Right kidney (tissue), 1 donor: ENCODE measurements around the gene RANBP9.

ENCODE experiments used
- DNase-seq: peaks from one replicate; pipeline ENCODE4 v3.0.0-alpha.2; 2016

RANBP9 gene

GRCh38 chr6:13678255-13678983 lies 33.2 kb downstream of the RANBP9 start:
- no peak for DNase-seq

DNA sequence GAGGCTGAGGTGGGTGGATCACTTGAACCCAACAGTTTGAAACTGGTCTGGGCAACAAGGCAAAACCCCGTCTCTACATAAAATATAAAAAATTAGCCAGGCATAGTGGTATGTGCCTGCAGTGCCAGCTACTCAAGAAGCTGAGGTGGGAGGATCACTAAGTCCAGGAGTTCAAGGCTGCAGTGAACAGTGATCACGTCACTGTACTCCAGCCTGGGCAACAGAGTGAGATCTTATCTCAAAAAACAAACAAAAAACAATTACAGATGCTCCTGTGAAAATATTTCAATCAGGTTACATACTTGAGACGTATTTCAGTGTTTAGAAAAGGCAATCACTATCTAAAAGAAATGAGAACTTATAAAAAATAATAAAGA lies 33.8 kb downstream of the RANBP9 start:
- DNase-seq, result no peak

- no peak for DNase-seq
Measured at GRCh38 chr6:13676551-13677156, 35.0 kb downstream of the RANBP9 start.

- no peak for DNase-seq
Measured at GRCh38 chr6:13674533-13675190, 37.0 kb downstream of the RANBP9 start.

- no peak for DNase-seq
Measured at GRCh38 chr6:13673825-13674444, 37.7 kb downstream of the RANBP9 start.

DNA sequence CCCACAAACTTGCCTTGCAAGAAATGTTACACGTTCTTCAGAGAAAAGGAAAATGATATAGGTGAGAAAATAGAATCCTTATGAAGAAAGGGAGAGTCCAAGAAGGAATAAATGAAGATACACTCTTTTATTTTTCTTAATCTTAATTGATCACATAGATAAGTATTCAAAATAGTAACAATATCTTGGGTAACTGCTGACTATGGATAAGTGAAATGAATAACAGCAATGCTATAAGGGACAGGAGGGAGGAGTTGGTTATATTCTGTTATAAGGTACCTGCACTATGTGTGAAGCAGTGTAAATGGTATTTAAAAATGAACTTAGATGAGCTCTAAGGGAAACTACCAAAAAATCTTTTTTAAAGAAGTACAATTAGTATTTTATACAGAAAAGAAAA lies 38.3 kb downstream of the RANBP9 start:
- no peak for DNase-seq

GRCh38 chr6:13672904-13673303 lies 38.7 kb downstream of the RANBP9 start:
- no peak for DNase-seq

GRCh38 chr6:13671548-13672127 lies 40.0 kb downstream of the RANBP9 start:
- no peak for DNase-seq

GRCh38 chr6:13669476-13669875 lies 42.2 kb downstream of the RANBP9 start:
- DNase-seq, result no peak

- no peak for DNase-seq
Measured at GRCh38 chr6:13668291-13668928, 43.2 kb downstream of the RANBP9 start.

GRCh38 chr6:13667655-13668054 lies 44.0 kb downstream of the RANBP9 start:
- no peak for DNase-seq

- no peak for DNase-seq
Measured at GRCh38 chr6:13666194-13667105, 45.2 kb downstream of the RANBP9 start.

- no peak for DNase-seq
Measured at GRCh38 chr6:13664703-13665352, 46.8 kb downstream of the RANBP9 start.

DNA sequence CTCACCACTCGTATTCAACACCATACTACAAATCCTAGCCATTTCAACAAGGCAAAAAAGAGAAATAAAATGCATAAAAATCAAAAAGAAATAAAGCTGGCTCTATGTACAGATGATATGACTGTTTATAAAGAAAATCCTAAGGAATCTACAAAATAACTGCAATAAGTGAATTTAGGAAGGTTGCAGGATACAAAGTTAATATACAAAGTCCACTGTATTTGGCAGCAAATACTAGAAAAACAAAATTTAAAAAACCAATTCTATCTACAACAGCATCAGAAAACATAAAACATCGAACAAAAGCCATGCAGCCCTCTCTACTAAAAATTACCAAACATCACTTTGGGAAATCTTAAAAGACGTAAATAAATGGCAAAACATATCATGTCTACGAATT lies 47.6 kb downstream of the RANBP9 start:
- no peak for DNase-seq

GRCh38 chr6:13662651-13663334 lies 48.8 kb downstream of the RANBP9 start:
- DNase-seq, result no peak

DNA sequence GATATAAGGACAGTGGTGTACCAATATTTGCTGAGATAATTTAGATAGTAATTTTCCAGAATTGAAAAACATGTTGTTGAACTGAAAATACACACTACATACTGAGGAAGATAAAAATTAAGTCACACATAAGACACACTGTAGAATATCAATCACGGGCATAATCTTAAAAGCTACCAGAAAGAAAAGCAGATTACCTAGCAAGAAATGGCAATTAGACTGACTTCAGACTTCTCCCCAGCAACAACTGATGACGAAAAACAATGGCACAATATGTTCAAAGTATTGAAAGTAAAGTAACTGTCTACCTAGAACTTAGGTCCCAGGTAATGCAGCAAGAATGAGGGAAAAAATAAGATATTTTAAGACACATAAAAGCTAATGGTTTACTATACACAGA lies 50.0 kb downstream of the RANBP9 start:
- no peak for DNase-seq

DNA sequence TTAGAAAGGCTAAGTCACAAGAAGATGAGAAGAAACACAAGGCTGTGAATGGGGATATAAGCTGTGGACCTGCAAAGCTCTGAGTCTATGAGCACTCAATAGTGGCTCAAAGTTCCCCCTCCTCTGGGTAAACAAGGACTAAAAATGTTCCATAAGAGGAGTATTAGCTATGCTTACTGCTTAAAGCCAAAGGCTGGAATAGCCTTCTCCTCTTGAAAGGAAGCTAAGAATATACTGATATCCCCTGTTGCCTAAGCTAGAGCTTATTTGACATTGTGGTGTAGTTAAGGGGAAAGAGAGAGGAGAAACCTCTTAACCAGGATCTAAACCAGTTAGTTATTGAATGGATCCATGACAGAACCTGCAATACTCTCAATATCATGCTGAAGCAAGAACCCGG lies 50.7 kb downstream of the RANBP9 start:
- DNase-seq, result no peak

- DNase-seq, result no peak
Measured at GRCh38 chr6:13660273-13660672, 51.4 kb downstream of the RANBP9 start.

DNA sequence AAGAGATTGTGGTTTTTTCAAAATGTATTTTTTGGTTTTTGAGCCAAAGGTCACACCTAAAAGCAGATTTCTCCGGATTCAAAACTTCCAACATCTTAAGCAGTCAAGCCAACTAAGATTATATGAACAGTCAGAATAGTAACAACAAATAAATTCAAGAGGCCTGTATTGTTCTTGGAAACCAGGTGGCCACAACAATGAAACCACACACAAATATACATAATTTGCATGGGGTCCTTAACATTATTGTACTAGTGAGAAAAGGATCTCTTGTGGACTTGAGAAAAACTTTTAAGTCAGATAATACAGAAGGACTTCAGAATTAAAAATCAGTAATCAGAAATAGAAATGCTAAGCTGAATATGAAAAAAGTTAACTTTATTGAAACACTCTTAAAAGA lies 55.9 kb downstream of the RANBP9 start:
- no peak for DNase-seq

GRCh38 chr6:13654496-13654895 lies 57.1 kb downstream of the RANBP9 start:
- DNase-seq, result no peak
